CD4-positive, alpha-beta T cell (primary cell): ENCODE results near the gene THTPA. TPM values are rescaled to one million over a fixed set of nuclear protein-coding genes. Genes with fewer than 3 reads are reported as not detected.
"Not testable (repeated sequence)": the region's sequence is repeated elsewhere in the genome, so short reads cannot be mapped to it uniquely, and the experiment has no call there.

Experiments used
- ATAC-seq: fragments of 200-7000 bp; cut with Tn5 transposase; one replicate; pipeline ENCODE4 v1.10.0; 2022; ENCODE audit warnings: mild to moderate bottlenecking; ENCODE audit not compliant: poor library complexity
- CTCF ChIA-PET: fragments of 350-600 bp; sonication (Branson Sonifier 250); formaldehyde crosslinking; loops from one replicate; lab custom pipeline; 2021; ENCODE audit warnings: antibody characterized with exemption, inconsistent platforms; lab: Charles Lee
- POLR2A ChIA-PET: fragments of 350-600 bp; sonication (Branson Sonifier 250); formaldehyde crosslinking; loops from one replicate; lab custom pipeline; 2021; ENCODE audit warnings: antibody characterized with exemption, inconsistent platforms; lab: Charles Lee
- DNase-seq, 14 experiments: peaks; one replicate each; pipeline ENCODE4 v3.0.0-alpha.2; 2013 to 2020; ENCODE audit warnings: mixed read lengths in 2 of 14
- H3K27ac ChIP-seq, 2 donors: one replicate each; pipeline versions ENCODE4 v1.5.1 to v1.7.0; 2013; ENCODE audit warnings: low read length in 2 of 2, low read depth in 1 of 2, mild to moderate bottlenecking in 1 of 2
- H3K27me3 ChIP-seq, 2 experiments: 1 replicate in 1 of 2; 2 replicates in 1 of 2; pipeline versions ENCODE4 v1.6.1 to v1.7.0; 2013; ENCODE audit warnings: low read length in 2 of 2, control low read depth in 1 of 2, mild to moderate bottlenecking in 1 of 2, moderate library complexity in 1 of 2; ENCODE audit not compliant: insufficient read depth in 2 of 2, control insufficient read depth in 1 of 2
- H3K36me3 ChIP-seq: one replicate; pipeline ENCODE4 v1.6.1; 2013; ENCODE audit warnings: low read length, control low read depth; ENCODE audit not compliant: insufficient read depth
- H3K4me1 ChIP-seq: one replicate; pipeline ENCODE4 v1.6.1; 2013; ENCODE audit warnings: low read length, control low read depth; ENCODE audit not compliant: insufficient read depth
- H3K4me3 ChIP-seq: one replicate; pipeline ENCODE4 v1.5.1; 2013; ENCODE audit warnings: mild to moderate bottlenecking, low read length, moderate library complexity
- H3K9me3 ChIP-seq, 2 experiments: 1 replicate in 1 of 2; 2 replicates in 1 of 2; pipeline versions ENCODE4 v1.6.1 to v1.7.0; 2013; ENCODE audit warnings: low read length in 2 of 2, mild to moderate bottlenecking in 2 of 2, control low read depth in 1 of 2, moderate library complexity in 1 of 2; ENCODE audit not compliant: control insufficient read depth in 1 of 2, insufficient read depth in 1 of 2
- H3K27ac Mint-ChIP-seq: one replicate; pipeline ENCODE4 v1.8.0; 2020; ENCODE audit warnings: mixed read lengths
- H3K27me3 Mint-ChIP-seq: one replicate; pipeline ENCODE4 v1.8.0; 2021; ENCODE audit warnings: mixed read lengths
- H3K36me3 Mint-ChIP-seq: one replicate; pipeline ENCODE4 v1.8.0; 2021; ENCODE audit warnings: low read depth, mixed read lengths
- H3K4me1 Mint-ChIP-seq: one replicate; pipeline ENCODE4 v1.8.0; 2021; ENCODE audit warnings: low read depth, mixed read lengths
- H3K4me3 Mint-ChIP-seq: one replicate; pipeline ENCODE4 v1.8.0; 2020; ENCODE audit warnings: mild to moderate bottlenecking, mixed read lengths
- H3K9me3 Mint-ChIP-seq: one replicate; pipeline ENCODE4 v1.8.0; 2020; ENCODE audit warnings: mixed read lengths
- CTCF ChIP-seq: fragments of 200-600 bp; IDR thresholded peaks from one replicate; pipeline ENCODE4 v1.8.0; 2022; ENCODE audit warnings: antibody characterized with exemption, mild to moderate bottlenecking
- intact Hi-C, 2 experiments: fragments of 100-400 bp; cut with DNase I in 1 of 2; cut with micrococcal nuclease in 1 of 2; formaldehyde crosslinking; loops; one replicate each; pipeline versions ENCODE4 v1.15.1 to v1.9.0; 2023 to 2025; cut with DNase I, micrococcal nuclease
- total RNA-seq, 174 experiments: library from RNA in 2 of 174; stranded (reverse) in 2 of 174; gene quantifications; one replicate each; pipeline ENCODE4 v1.2.3 and lab custom pipeline; 2021 to 2026

The THTPA gene
- total RNA-seq, 2 experiments from 2014 or later: 13.0 to 13.4 TPM

DNA sequence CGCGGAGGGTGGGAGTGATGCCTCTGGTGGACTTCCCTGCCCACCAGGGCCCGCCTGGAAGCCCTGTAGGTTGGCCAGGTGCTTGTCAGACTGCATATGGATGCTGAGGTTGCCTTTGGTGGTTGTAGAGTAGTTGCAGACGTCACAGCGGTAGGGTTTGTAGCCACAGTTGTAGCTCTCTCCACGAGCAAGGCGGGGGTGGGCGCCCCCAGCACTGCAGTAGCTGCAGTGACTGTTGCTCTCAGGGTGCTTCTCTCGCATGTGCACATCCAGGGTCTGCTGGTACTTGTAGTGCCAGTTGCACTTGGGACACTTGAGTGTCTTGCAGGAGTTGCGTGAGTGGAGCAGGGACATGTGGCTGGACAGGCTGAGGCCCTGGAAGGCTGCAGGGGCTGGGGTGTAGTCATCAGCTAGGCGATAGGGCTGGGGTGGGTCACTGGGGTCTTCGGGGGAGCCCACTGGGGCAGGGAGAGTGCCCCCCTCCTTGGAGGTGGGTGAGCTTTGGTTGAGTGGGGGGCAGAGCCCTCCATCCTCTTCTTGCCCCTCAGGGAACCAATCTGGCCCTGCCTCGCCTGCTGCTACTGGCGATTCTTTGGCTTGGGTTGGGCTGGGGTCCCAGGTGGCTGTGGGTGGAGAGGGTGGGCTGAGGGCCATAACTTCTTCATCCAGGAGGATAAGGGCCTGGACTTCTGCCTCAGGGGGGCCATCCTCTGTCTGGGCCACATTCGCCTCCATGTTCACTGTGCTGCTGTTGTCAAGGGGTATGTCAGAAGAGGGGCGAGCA is 22.2 kb upstream of the THTPA start:
- Mint-ChIP-seq H3K27me3 (no peaks in the 10 kb centered on the region), H3K4me3 (no peak overlapping the region), H3K9me3 (no peaks in the 10 kb centered on the region), H3K36me3 (no peaks in the 10 kb centered on the region), H3K4me1 (peaks cover 10% of the 10 kb centered on the region), H3K27ac (no peak overlapping the region)
- no peaks in the 10 kb centered on the region for H3K4me1 ChIP-seq
- no peak overlapping the region for H3K4me3 ChIP-seq
- no peaks in the 10 kb centered on the region for H3K9me3 ChIP-seq
- CTCF ChIA-PET: no interaction called here
- no peaks in the 10 kb centered on the region for H3K36me3 ChIP-seq
- intact Hi-C loops: no loop called here
- H3K27me3 ChIP-seq: no peaks in the 10 kb centered on the region
- POLR2A ChIA-PET: no interaction called here
- H3K27ac ChIP-seq: no peak overlapping the region
- DNase-seq (no peak), ATAC-seq (no peak)
- no peak for TF ChIP-seq CTCF

DNA sequence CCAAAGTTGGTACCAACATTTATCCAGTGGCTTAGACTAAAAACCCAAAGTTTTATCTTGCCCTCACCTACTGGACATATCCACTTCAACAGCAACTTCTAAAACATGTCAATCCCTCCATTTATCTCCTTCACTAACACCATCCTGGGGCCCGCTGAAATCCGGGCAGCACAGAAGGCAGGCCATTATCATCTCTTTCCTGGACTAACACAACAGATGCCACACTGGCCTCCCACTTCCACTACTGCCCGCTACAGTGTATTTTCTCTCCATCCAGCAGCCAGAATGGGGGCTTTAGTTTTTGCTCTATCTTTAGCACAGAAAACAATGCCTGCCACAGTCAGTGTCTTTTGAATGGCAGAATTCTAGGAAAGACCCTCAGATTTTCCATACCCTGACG is 20.1 kb upstream of the THTPA start:
- H3K27me3 Mint-ChIP-seq: peaks cover 5% of the 10 kb centered on the region
- H3K27ac Mint-ChIP-seq: no peak overlapping the region
- no peak overlapping the region for H3K27ac ChIP-seq
- ATAC-seq (no peak), DNase-seq (no peak)
- no peaks in the 10 kb centered on the region for H3K27me3 ChIP-seq
- H3K9me3 ChIP-seq: no peaks in the 10 kb centered on the region
- no peak overlapping the region for H3K4me3 ChIP-seq
- no peak for TF ChIP-seq CTCF
- H3K4me1 ChIP-seq: peaks cover 4% of the 10 kb centered on the region
- H3K36me3 Mint-ChIP-seq: no peaks in the 10 kb centered on the region
- no peak overlapping the region for H3K4me3 Mint-ChIP-seq
- ChIA-PET POLR2A (interaction anchor here (0.8 kb wide), 1 partner anchor 248 kb away, joined by 5 read pairs; no protein-coding TSS in a partner anchor), CTCF (interaction anchor here (1.6 kb wide), 1 partner anchor 57 kb away, joined by 3 read pairs; no protein-coding TSS in a partner anchor)
- H3K4me1 Mint-ChIP-seq: peaks cover 3% of the 10 kb centered on the region
- no peaks in the 10 kb centered on the region for H3K9me3 Mint-ChIP-seq
- no peaks in the 10 kb centered on the region for H3K36me3 ChIP-seq
- intact Hi-C loops: no loop called here

DNA sequence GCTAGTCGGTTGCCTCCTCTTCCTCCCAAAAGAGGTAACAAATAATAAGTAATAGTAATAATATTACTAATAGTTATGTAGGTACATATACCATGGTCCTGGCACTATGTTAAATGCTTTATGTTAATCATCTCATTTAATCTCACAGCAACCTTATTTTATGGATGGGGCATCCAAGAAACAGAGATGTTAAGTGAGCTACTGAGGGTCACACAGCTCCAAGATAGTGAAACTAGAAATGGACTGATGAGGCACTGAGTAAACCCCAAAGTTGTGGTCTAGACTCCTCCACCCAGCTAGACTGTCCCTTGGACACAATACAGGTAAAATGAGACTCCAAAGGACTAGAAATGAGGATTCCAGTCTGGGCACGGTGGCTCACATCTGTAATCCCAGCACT is 19.6 kb upstream of the THTPA start:
- no peaks in the 10 kb centered on the region for H3K36me3 Mint-ChIP-seq
- Histone ChIP-seq H3K27me3 (no peaks in the 10 kb centered on the region), H3K9me3 (no peaks in the 10 kb centered on the region), H3K36me3 (no peaks in the 10 kb centered on the region), H3K4me1 (peaks cover 4% of the 10 kb centered on the region), H3K4me3 (no peak overlapping the region), H3K27ac (no peak overlapping the region)
- intact Hi-C loops: no loop called here
- DNase-seq (no peak), ATAC-seq (no peak)
- ChIA-PET CTCF (interaction anchor here (1.6 kb wide), 1 partner anchor 58 kb away, joined by 3 read pairs; no protein-coding TSS in a partner anchor), POLR2A (interaction anchor here (0.8 to 1.0 kb wide), 2 partner anchors 58 to 248 kb away, joined by 3 to 5 read pairs; no protein-coding TSS in a partner anchor)
- H3K4me3 Mint-ChIP-seq: no peak overlapping the region
- TF ChIP-seq CTCF: no peak
- no peak overlapping the region for H3K27ac Mint-ChIP-seq
- H3K4me1 Mint-ChIP-seq: no peaks in the 10 kb centered on the region
- peaks cover 5% of the 10 kb centered on the region for H3K27me3 Mint-ChIP-seq
- H3K9me3 Mint-ChIP-seq: no peaks in the 10 kb centered on the region

GRCh38 chr14:23536906-23537305 is 19.2 kb upstream of the THTPA start:
- H3K4me1 ChIP-seq, DNase-seq, H3K36me3 ChIP-seq, H3K27ac Mint-ChIP-seq, H3K9me3 Mint-ChIP-seq, H3K36me3 Mint-ChIP-seq, intact Hi-C loops, H3K4me3 Mint-ChIP-seq, ATAC-seq, H3K9me3 ChIP-seq, H3K4me1 Mint-ChIP-seq, H3K27me3 ChIP-seq, H3K27ac ChIP-seq, H3K27me3 Mint-ChIP-seq, H3K4me3 ChIP-seq: not testable (repeated sequence)
- CTCF ChIA-PET: interaction anchor here (1.4 to 1.6 kb wide), 2 partner anchors 23 to 58 kb away, joined by 3 to 8 read pairs; no protein-coding TSS in a partner anchor
- POLR2A ChIA-PET: interaction anchor here (1.0 kb wide), 1 partner anchor 58 kb away, joined by 3 read pairs; no protein-coding TSS in a partner anchor
